Esophagus muscularis mucosa (tissue), 4 donors: ENCODE measurements around the gene TRIM33.

Source experiments
- CTCF ChIP-seq, 3 experiments: fragments of 200-600 bp in 2 of 3; fragments of 450-650 bp in 1 of 3; sonication (generic) in 2 of 3; IDR thresholded peaks; one replicate each; pipeline ENCODE4 v1.5.1; 2017 to 2019; ENCODE audit warnings: antibody characterized with exemption in 3 of 3, mild to moderate bottlenecking in 2 of 3, moderate library complexity in 1 of 3
- EP300 ChIP-seq: sonication (generic); formaldehyde crosslinking; IDR thresholded peaks from one replicate; pipeline ENCODE4 v1.6.1; 2017; ENCODE audit warnings: antibody characterized with exemption
- POLR2A ChIP-seq: fragments of 450-650 bp; IDR thresholded peaks from one replicate; pipeline ENCODE4 v1.6.1; 2017; ENCODE audit warnings: antibody characterized with exemption, moderate library complexity, mild to moderate bottlenecking, low read depth
- POLR2AphosphoS5 ChIP-seq, 2 donors: sonication (generic); formaldehyde crosslinking; IDR thresholded peaks; one replicate each; pipeline ENCODE4 v1.6.1; 2017; ENCODE audit warnings: antibody characterized with exemption in 2 of 2

DNA sequence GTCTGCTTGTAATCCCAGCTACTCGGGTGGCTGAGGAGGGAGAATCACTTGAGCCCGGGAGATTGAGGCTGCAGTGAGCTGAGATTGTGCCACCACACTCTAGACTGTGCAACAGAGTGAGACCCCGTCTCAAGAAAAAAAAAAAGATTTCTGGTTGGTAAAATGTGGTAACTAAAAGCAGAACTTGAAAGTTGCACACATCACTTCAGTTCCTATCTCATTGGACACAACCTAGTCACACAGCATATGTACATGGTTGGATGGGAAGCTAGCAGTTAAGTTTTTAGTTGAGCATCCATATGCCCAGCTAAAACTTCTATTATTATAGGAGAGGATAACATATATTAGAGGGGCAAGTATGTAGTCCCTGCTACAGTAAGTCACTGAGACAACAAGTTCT is 48.4 kb upstream of the TRIM33 start:
- TF ChIP-seq EP300 (no peak), POLR2A (no peak), CTCF (IDR thresholded peaks at IDR 0.05) (no peak), POLR2AphosphoS5 (IDR thresholded peaks at IDR 0.05) (no peak)
